HG02763 (cell line): ENCODE measurements around the gene COMMD1.
"Not testable (repeated sequence)": the region's sequence is repeated elsewhere in the genome, so short reads cannot be mapped to it uniquely, and the experiment has no call there.

Experiments
- ATAC-seq: cut with Tn5 transposase; IDR thresholded peaks from one replicate; pipeline ENCODE4 v1.9.1; 2021; ENCODE audit warnings: mild to moderate bottlenecking, moderate library complexity; ENCODE audit not compliant: unreplicated experiment

COMMD1 gene

GRCh38 chr2:61922714-61923113 lies 17.2 kb downstream of the COMMD1 start:
- ATAC-seq, result no peak

GRCh38 chr2:61924895-61925663 lies 19.6 kb downstream of the COMMD1 start:
- no peak for ATAC-seq

- no peak for ATAC-seq
Observed at GRCh38 chr2:61926531-61927477, 21.3 kb downstream of the COMMD1 start.

DNA sequence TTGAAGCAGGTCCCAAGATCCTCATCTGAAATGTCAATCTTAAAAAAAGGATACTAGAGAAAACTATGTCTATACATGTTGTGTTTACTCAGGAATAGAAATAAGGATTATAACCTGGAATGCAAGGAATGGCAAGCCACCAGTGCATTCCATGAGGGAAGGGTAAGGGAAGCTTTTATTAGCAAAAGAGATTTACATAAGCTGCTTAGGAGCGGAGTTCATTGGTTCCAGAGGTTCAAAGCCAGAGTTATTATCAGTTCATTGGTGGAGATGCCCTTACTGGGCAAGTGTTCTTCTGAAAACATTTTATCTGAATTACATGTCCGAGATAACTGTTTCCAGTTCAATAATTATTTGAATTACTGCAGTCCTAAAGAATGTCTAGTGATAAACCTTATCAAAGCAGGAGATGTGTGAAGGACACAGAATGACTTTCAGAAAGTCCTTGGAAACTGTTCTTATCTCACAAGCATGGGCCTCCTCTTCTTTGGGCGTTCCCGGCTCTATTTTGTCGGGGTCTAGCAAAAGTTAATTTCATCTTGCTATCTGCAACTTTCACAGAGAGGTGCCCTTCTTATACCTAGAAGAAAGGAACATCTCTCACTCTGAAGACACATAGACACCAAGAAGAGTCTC lies 23.5 kb downstream of the COMMD1 start:
- ATAC-seq, result no peak

- no peak for ATAC-seq
Observed at GRCh38 chr2:61937098-61937497, 31.6 kb downstream of the COMMD1 start.

- ATAC-seq, result no peak
Observed at GRCh38 chr2:61937886-61938285, 32.4 kb downstream of the COMMD1 start.

DNA sequence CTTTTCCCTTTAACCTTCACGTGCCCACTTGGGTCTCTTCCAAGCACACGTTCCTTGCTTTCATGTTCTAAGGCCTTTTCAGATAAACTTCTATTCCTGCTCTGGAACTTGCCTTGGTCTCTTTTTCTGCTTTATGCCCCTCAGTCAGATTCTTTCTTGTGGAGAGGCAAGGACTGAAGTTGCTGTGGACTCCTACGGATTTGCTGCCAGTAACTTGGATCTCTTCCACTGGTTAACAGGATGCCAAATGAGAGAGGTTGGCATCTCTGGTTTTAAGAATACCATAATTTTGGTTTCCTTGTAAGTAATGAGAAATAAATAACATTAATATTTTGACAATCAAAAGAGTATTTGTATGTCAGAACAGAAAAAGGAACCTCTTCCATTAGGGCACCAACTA lies 33.0 kb downstream of the COMMD1 start:
- no peak for ATAC-seq

DNA sequence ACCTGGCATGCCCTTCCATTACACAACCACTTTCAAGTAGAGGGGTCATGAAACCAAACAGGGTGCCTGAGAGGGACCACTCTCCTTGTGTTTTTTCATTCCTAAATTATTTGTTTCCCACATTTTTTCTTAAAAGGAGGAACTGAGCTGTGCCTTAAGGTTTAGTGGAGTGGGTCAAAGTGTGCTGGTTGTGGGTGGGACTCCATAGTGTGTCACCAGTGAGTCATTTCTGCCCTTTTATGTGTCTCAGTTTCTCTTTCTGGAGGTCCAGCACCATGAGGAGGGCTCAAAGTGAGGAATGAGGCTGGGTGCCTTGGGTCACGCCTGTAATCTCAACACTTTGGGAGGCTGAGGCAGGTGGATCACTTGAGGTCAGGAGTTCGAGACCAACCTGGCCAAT lies 37.8 kb downstream of the COMMD1 start:
- ATAC-seq, result no peak

DNA sequence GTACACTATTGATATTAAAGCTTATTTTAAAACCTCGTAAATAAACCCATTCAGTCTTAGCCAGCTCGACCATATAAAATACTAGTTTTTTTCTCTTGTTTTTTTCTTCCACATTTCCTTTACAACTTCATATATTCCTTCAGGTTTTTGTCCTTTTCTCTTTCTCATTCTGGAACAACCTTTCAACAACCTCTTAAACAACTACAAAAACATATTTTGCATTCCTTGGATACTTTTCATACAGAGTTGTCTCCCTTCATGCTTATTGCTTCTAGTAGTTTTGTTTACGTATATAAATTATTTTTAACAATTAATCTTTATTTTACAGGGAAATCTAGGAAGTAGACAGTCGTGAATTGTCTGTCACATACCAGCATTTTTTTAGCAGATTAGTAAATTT lies 41.2 kb downstream of the COMMD1 start:
- ATAC-seq, result no peak

- ATAC-seq, result no peak
Observed at GRCh38 chr2:61948661-61949457, 43.4 kb downstream of the COMMD1 start.

DNA sequence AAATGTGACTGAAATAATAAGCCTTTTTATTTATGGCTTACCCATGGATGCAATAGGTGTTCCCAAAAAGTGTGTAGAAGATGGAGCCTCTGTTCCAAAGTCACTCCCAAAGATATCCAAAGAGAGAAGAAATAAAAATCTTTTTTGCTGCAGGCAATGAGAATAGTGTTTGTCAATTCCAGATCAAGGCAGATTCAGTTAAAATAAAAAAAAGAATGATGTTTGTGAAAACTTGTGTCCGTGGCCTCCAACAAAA lies 43.9 kb downstream of the COMMD1 start:
- no peak for ATAC-seq

DNA sequence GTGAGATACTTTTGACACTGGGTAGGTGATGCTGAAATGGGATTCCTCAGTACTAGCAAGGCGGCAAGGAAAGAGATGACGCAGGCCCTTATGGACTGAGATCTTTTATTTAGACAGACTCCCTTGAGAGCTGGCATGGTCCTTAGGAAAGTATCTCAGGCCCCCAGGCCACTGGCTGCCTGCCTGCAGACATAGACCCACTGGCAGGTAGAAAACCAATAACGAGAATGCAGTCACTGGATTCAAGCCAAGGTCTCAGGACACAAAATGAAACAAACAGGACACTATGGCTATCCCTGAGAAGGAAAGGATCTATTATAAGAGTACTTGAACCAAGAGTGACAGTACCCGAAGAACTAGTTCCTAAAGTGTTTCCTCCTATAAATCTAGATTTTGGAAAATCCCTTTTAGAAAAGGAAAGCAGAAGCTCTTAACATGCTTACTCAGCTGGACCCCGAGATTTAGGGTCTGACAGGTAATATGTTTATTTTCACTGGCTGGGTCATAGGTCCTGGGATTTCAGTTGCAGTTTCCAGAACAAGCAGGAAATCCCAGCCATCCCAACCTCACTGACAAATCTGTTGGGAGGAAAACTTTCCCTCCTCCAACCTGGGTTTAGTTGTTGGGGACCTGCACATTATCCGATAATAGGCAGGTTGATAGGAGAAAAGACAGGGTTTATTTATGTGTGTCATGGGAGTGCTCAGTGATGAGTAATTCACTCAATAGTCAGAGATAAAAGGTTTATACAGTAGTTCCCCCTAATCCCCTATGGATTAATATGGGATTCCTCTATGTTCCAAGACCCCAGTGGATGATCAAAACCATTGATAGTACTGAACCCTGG lies 44.5 kb downstream of the COMMD1 start:
- ATAC-seq, result no peak

DNA sequence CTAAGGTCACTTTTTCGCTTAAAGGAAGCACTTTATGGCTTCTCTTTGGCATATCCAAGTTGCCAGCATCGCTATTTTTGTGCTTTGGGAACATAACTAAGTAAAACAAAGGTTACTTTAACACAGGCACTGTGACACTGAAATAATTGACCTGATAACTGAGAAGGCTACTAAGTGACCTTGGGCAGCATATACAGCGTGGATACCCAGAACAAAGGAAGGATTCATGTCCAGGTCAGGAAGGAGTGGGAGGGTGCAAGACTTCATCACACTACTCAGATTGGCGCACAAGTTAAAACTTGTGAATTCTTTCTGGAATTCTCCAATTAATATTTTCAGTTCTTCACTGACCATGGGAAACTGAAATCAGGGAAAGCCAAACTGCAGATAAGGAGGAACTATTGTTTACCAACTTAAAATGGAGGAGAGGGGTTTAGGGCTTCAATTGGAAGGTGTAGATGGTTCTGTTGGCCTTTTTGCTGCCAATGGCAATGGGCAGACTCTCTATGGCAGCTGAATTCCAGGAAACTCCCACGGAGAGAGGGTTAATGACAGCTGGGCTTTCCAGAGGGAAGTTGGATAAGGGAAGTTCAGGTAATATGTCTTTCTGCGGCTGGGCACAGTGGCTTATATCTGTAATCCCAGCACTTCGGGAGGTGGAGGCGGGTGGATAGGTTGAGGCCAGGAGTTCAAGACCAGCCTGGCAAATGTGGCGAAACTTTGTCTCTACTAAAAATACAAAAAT lies 45.3 kb downstream of the COMMD1 start:
- no peak for ATAC-seq

DNA sequence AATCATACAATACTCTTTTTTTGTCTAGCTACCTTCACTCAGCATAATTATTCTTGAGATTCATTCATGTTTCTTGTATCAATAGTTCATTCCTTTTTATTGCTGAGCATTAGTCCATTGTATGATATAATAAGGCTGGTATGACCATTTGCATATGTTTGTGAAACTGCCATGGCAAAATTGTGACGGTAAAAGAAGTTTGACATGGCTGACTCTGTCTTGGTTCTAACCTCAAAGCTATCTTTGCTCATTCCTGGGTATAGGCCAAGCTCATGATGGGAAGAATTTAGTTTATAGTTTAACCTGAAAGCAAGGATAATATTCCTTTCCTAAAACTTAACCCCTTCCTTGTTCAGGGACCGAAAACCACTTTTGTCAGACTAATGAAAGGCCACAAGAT lies 46.4 kb downstream of the COMMD1 start:
- ATAC-seq, result no peak

GRCh38 chr2:61952288-61952687 lies 46.8 kb downstream of the COMMD1 start:
- ATAC-seq, result no peak

- ATAC-seq, result not testable (repeated sequence)
Observed at GRCh38 chr2:61954856-61955255, 49.4 kb downstream of the COMMD1 start.

GRCh38 chr2:61959381-61960293 lies 54.2 kb downstream of the COMMD1 start:
- no peak for ATAC-seq

DNA sequence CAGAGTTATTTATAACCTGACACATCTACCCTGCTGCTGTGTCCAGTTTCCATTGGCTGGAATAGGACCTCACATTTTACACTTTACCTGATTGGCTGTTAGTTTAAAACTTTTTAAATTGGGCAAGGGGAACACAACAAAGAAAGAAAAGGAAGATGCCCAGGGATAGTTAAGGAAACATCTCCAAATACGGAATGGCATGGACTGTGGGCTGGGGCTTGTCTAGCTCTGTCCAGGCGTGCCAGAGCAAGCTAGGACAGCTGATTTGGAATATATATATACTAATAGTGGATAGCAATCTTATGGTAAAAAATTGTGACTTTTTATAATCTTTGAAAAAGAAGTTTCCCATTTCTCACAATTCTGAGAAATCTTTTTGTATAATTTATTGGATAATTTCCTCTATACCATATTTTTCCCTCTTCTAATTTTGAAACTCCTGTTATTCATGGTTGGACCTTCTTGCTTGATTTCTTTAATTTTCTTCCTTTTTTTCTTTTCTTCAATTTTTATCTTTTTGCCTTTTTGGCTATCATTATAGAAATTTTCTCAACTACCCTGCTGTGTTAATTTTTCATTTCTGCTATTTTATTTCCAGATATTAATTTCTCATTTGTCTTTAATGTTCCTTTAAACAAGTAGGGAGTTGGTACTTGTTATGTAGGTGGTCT lies 55.9 kb downstream of the COMMD1 start:
- ATAC-seq, result no peak
